ENCODE data around the gene ZRANB3. TPM values are rescaled to one million over a fixed set of nuclear protein-coding genes. Genes with fewer than 3 reads are reported as not detected.

The ZRANB3 gene
- total and polyA plus RNA-seq, 10 of the 15 experiments (the other 5 are each of a cell fraction or from before 2014, with no cell fraction given) = 5.6 to 11.4 (median 9.9) TPM

DNA sequence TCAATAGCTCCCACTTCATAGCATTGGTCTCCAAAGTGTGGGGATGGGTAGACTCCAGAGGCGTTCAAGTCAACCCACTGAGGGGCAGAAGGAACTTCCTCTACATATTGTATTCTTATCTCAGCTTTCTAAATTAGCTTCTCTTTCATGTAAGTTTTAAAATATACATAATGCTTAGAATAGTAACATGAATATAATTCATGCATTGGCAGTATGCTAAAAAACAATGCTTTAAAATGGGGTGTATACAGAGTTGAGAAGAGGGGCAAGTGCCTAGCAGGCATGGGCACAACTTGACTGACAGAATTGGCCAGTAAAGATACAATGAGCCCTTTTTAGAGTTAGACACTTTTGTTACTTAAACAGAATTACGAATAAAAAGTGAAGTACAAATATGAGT, 212.2 kb downstream of the ZRANB3 start:
- ATAC-seq (no peak), FAIRE-seq (no peak), DNase-seq (ENCODE audit: low read depth, low spot score) (no peak)
- intact Hi-C loops (cut with micrococcal nuclease; ENCODE audit: unreplicated experiment) = no loop called here
- no peak overlapping the region for H3K27ac ChIP-seq (ENCODE audit: control insufficient read depth, insufficient read depth)
- H3K9me3 ChIP-seq (replicated peaks; ENCODE audit: control insufficient read depth, insufficient read depth, low read length) = no peaks in the 10 kb centered on the region
- no peak for TF ChIP-seq POLR2AphosphoS5 (IDR thresholded peaks at IDR 0.05; ENCODE audit: low read length)
- no peak for TF ChIP-seq BMI1 (IDR thresholded peaks at IDR 0.05; ENCODE audit: borderline replicate concordance)
- TF ChIP-seq NR2C2 (IDR thresholded peaks at IDR 0.05; ENCODE audit: borderline replicate concordance, control insufficient read depth, insufficient read length, low read depth) = no peak
- H2AFZ ChIP-seq (ENCODE audit: control insufficient read depth, low read depth, low read length) = no peak overlapping the region
- H3K79me2 ChIP-seq (ENCODE audit: control insufficient read depth, insufficient read depth, low read length) = no peaks in the 10 kb centered on the region
- BruUV-seq (replicated peaks) = no TSS peak
- H4K20me1 ChIP-seq (ENCODE audit: control insufficient read depth, insufficient read depth) = no peaks in the 10 kb centered on the region
- no peaks in the 10 kb centered on the region for H3K27me3 ChIP-seq (replicated peaks in 1 of 2; ENCODE audit: control insufficient read depth in 2 of 2, insufficient read depth in 2 of 2, low read length in 1 of 2)
- 93% methylated on average over 2 of the region's 2 CpGs for WGBS (ENCODE audit: insufficient coverage, insufficient replicate concordance, low lambda C conversion rate, missing lambda C conversion rate)
- ChIA-PET CTCF (no interaction called here), SMC1A (ENCODE audit: uncharacterized antibody, unreplicated experiment) (no interaction called here), POLR2A (no interaction called here), RAD21 (ENCODE audit: unreplicated experiment) (interaction anchor here (1.6 kb wide), 1 partner anchor 425 kb away, joined by 3 read pairs; no protein-coding TSS in a partner anchor)
- H3K4me3 ChIP-seq = no peak overlapping the region
- no peak overlapping the region for H3K4me2 ChIP-seq (ENCODE audit: control insufficient read depth, insufficient read depth)
- no peaks in the 10 kb centered on the region for H3K36me3 ChIP-seq (ENCODE audit: control insufficient read depth in 2 of 2, insufficient read depth in 2 of 2, low read length in 1 of 2)
- H3K9ac ChIP-seq (ENCODE audit: control insufficient read depth, insufficient read depth, low read length) = no peak overlapping the region
- in situ Hi-C loops (cut with MboI) = no loop called here
- no peaks in the 10 kb centered on the region for H3K4me1 ChIP-seq (ENCODE audit: control insufficient read depth, insufficient read depth, low read length)

DNA sequence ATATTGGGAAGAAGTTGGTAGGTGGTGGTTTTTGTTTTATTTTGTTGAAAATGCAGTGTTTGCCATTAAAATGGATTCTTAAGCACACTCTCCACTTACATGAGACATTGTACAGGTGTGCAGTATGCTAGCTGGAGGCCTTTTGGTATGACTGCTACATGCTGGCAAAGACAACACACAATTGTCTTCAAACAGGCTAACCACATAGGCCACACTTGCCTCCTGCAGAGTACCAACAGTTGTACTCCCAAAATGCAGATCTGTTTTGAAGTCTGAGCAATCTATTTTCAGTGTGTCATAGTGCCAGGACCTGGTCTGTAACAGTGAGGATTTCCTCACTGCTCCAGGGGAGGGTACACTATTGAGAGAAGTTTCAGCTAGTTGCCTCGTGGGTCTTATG, 213.6 kb downstream of the ZRANB3 start:
- ChIA-PET SMC1A (ENCODE audit: uncharacterized antibody, unreplicated experiment) (no interaction called here), RAD21 (ENCODE audit: unreplicated experiment) (no interaction called here), POLR2A (no interaction called here), CTCF (no interaction called here)
- no peak overlapping the region for H2AFZ ChIP-seq (ENCODE audit: control insufficient read depth, low read depth, low read length)
- ATAC-seq = no peak
- BruUV-seq (replicated peaks) = no TSS peak
- H3K4me2 ChIP-seq (ENCODE audit: control insufficient read depth, insufficient read depth) = no peak overlapping the region
- no peaks in the 10 kb centered on the region for H3K79me2 ChIP-seq (ENCODE audit: control insufficient read depth, insufficient read depth, low read length)
- 44% methylated on average over 1 of the region's 1 CpG for WGBS (ENCODE audit: insufficient coverage, insufficient replicate concordance, low lambda C conversion rate, missing lambda C conversion rate)
- H3K27me3 ChIP-seq (replicated peaks in 1 of 2; ENCODE audit: control insufficient read depth in 2 of 2, insufficient read depth in 2 of 2, low read length in 1 of 2) = no peaks in the 10 kb centered on the region
- intact Hi-C loops (cut with micrococcal nuclease; ENCODE audit: unreplicated experiment) (no loop called here), in situ Hi-C loops (cut with MboI) (no loop called here)
- DNase-seq (ENCODE audit: low read depth, low spot score) = no peak
- H4K20me1 ChIP-seq (ENCODE audit: control insufficient read depth, insufficient read depth) = no peaks in the 10 kb centered on the region
- no peaks in the 10 kb centered on the region for H3K36me3 ChIP-seq (ENCODE audit: control insufficient read depth in 2 of 2, insufficient read depth in 2 of 2, low read length in 1 of 2)
- FAIRE-seq = no peak
- H3K4me3 ChIP-seq = no peak overlapping the region
- TF ChIP-seq PAX8 (IDR thresholded peaks at IDR 0.05) = no peak
- TF ChIP-seq WRNIP1 (IDR thresholded peaks at IDR 0.05; ENCODE audit: borderline replicate concordance, low read depth, low read length) = no peak
- TF ChIP-seq, protein P1, sequence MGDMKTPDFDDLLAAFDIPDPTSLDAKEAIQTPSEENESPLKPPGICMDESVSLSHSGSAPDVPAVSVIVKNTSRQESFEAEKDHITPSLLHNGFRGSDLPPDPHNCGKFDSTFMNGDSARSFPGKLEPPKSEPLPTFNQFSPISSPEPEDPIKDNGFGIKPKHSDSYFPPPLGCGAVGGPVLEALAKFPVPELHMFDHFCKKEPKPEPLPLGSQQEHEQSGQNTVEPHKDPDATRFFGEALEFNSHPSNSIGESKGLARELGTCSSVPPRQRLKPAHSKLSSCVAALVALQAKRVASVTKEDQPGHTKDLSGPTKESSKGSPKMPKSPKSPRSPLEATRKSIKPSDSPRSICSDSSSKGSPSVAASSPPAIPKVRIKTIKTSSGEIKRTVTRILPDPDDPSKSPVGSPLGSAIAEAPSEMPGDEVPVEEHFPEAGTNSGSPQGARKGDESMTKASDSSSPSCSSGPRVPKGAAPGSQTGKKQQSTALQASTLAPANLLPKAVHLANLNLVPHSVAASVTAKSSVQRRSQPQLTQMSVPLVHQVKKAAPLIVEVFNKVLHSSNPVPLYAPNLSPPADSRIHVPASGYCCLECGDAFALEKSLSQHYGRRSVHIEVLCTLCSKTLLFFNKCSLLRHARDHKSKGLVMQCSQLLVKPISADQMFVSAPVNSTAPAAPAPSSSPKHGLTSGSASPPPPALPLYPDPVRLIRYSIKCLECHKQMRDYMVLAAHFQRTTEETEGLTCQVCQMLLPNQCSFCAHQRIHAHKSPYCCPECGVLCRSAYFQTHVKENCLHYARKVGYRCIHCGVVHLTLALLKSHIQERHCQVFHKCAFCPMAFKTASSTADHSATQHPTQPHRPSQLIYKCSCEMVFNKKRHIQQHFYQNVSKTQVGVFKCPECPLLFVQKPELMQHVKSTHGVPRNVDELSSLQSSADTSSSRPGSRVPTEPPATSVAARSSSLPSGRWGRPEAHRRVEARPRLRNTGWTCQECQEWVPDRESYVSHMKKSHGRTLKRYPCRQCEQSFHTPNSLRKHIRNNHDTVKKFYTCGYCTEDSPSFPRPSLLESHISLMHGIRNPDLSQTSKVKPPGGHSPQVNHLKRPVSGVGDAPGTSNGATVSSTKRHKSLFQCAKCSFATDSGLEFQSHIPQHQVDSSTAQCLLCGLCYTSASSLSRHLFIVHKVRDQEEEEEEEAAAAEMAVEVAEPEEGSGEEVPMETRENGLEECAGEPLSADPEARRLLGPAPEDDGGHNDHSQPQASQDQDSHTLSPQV (IDR thresholded peaks at IDR 0.05) = no peak
- no peak for TF ChIP-seq KAT2A (conservative IDR thresholded peaks at IDR 0.05; ENCODE audit: control insufficient read depth, low read depth, low read length)
- no peak for TF ChIP-seq STAT3 (IDR thresholded peaks at IDR 0.05; ENCODE audit: low read depth, low read length)
- no peak for TF ChIP-seq ZNF622 (IDR thresholded peaks at IDR 0.05)
- TF ChIP-seq ZBED1 (IDR thresholded peaks at IDR 0.05; ENCODE audit: borderline replicate concordance) = no peak
- no peak for TF ChIP-seq MXI1 (IDR thresholded peaks at IDR 0.05; ENCODE audit: low read depth, low read length)
- TF ChIP-seq, protein P2, sequence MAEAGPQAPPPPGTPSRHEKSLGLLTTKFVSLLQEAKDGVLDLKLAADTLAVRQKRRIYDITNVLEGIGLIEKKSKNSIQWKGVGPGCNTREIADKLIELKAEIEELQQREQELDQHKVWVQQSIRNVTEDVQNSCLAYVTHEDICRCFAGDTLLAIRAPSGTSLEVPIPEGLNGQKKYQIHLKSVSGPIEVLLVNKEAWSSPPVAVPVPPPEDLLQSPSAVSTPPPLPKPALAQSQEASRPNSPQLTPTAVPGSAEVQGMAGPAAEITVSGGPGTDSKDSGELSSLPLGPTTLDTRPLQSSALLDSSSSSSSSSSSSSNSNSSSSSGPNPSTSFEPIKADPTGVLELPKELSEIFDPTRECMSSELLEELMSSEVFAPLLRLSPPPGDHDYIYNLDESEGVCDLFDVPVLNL (IDR thresholded peaks at IDR 0.05; ENCODE audit: low read depth, low read length) = no peak
- no peaks in the 10 kb centered on the region for H3K9me3 ChIP-seq (replicated peaks; ENCODE audit: control insufficient read depth, insufficient read depth, low read length)
- H3K9ac ChIP-seq (ENCODE audit: control insufficient read depth, insufficient read depth, low read length) = no peak overlapping the region
- H3K4me1 ChIP-seq (ENCODE audit: control insufficient read depth, insufficient read depth, low read length) = no peaks in the 10 kb centered on the region
- no peak overlapping the region for H3K27ac ChIP-seq (ENCODE audit: control insufficient read depth, insufficient read depth)

Measured in GM12878 (cell line).